ENCODE data around the gene SLAIN1. TPM values are rescaled to one million over a fixed set of nuclear protein-coding genes. Genes with fewer than 3 reads are reported as not detected.

The SLAIN1 gene
- total and polyA plus RNA-seq, 3 donors from 2014 or later, result 73.1 to 149 (median 114) TPM

GRCh38 chr13:77786695-77787287 is 89.3 kb downstream of the SLAIN1 start:
- intact Hi-C loops (cut with DNase I; ENCODE audit: low total_unique reads), result no loop called here
- no peak overlapping the region for H3K4me3 ChIP-seq
- no peaks in the 10 kb centered on the region for H3K27me3 ChIP-seq
- WGBS, 2 donors, result 93 to 95% methylated on average over 2 of the region's 2 CpGs
- no peak for DNase-seq
- no peaks in the 10 kb centered on the region for H3K36me3 ChIP-seq (ENCODE audit: low read depth, missing control alignments)
- no peaks in the 10 kb centered on the region for H3K4me1 ChIP-seq
- H3K27ac ChIP-seq, result no peak overlapping the region
- TF ChIP-seq, protein P1, sequence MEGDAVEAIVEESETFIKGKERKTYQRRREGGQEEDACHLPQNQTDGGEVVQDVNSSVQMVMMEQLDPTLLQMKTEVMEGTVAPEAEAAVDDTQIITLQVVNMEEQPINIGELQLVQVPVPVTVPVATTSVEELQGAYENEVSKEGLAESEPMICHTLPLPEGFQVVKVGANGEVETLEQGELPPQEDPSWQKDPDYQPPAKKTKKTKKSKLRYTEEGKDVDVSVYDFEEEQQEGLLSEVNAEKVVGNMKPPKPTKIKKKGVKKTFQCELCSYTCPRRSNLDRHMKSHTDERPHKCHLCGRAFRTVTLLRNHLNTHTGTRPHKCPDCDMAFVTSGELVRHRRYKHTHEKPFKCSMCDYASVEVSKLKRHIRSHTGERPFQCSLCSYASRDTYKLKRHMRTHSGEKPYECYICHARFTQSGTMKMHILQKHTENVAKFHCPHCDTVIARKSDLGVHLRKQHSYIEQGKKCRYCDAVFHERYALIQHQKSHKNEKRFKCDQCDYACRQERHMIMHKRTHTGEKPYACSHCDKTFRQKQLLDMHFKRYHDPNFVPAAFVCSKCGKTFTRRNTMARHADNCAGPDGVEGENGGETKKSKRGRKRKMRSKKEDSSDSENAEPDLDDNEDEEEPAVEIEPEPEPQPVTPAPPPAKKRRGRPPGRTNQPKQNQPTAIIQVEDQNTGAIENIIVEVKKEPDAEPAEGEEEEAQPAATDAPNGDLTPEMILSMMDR (IDR thresholded peaks at IDR 0.05), result no peak
- no peak for TF ChIP-seq POLR2A (IDR thresholded peaks at IDR 0.05)
- no peaks in the 10 kb centered on the region for H3K9me3 ChIP-seq

DNA sequence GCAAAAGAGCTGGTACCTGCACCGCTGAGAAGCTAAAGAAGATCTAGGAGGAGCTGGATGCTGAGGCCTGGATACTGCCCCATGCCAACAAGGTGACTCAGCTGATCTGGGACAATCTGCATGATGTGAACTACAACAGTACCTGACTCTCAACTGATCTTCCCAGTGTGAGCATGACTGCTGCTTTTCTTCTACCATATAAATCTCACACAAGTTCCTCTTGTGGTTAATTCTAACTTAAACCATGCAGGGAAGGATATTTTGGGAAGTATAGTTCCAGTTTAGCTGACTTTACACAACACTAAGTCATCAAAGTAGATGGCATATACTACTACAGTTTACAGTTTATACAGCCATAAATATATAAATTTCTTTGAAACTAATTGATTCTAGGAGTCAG is 91.9 kb downstream of the SLAIN1 start:
- Histone ChIP-seq H3K36me3 (ENCODE audit: low read depth, missing control alignments) (no peaks in the 10 kb centered on the region), H3K27me3 (no peaks in the 10 kb centered on the region), H3K4me1 (no peaks in the 10 kb centered on the region), H3K4me3 (no peak overlapping the region), H3K9me3 (no peaks in the 10 kb centered on the region), H3K27ac (no peak overlapping the region)
- TF ChIP-seq, protein P1 (IDR thresholded peaks at IDR 0.05), result no peak
- TF ChIP-seq POLR2A (IDR thresholded peaks at IDR 0.05), result no peak
- 78 to 94% methylated on average over 1 of the region's 1 CpG for WGBS, 2 donors
- no peak for DNase-seq
- intact Hi-C loops (cut with DNase I; ENCODE audit: low total_unique reads), result no loop called here

- no peak for DNase-seq
- H3K27me3 ChIP-seq, result no peaks in the 10 kb centered on the region
- H3K36me3 ChIP-seq (ENCODE audit: low read depth, missing control alignments), result no peaks in the 10 kb centered on the region
- WGBS, 2 donors, result 59 to 62% methylated on average over 3 of the region's 3 CpGs
- no peaks in the 10 kb centered on the region for H3K9me3 ChIP-seq
- no peak for TF ChIP-seq POLR2A (IDR thresholded peaks at IDR 0.05)
- TF ChIP-seq, protein P1 (IDR thresholded peaks at IDR 0.05), result no peak
- intact Hi-C loops (cut with DNase I; ENCODE audit: low total_unique reads), result no loop called here
- H3K27ac ChIP-seq, result no peak overlapping the region
- H3K4me1 ChIP-seq, result no peaks in the 10 kb centered on the region
- H3K4me3 ChIP-seq, result no peak overlapping the region
These were observed 102.7 kb downstream of the SLAIN1 start for GRCh38 chr13:77800219-77800618.

DNA sequence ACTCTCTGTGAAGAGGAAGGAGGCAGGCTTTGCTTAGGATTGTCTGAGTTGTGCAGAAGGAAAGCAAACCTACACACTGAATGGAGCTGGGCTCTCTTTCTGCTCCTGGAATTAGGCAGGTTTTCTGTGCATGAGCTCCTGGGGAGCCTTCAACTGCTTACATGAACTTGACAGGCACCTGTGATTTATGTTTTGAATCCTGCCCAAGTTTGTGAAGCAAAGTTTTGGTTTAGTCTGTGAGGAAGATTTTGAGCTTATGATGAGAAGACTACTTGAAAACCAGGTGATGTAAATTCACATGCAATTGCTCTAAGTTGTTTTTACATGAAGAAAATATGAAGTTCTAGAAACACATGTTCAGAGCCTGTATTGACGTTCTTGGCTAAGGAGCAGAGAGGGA is 109.0 kb downstream of the SLAIN1 start:
- no peak overlapping the region for H3K27ac ChIP-seq
- no peaks in the 10 kb centered on the region for H3K4me1 ChIP-seq
- TF ChIP-seq POLR2A (IDR thresholded peaks at IDR 0.05), result no peak
- TF ChIP-seq, protein P1 (IDR thresholded peaks at IDR 0.05), result no peak
- no peaks in the 10 kb centered on the region for H3K27me3 ChIP-seq
- H3K36me3 ChIP-seq (ENCODE audit: low read depth, missing control alignments), result no peaks in the 10 kb centered on the region
- no peaks in the 10 kb centered on the region for H3K9me3 ChIP-seq
- 85 to 100% methylated on average over 1 of the region's 1 CpG for WGBS, 2 donors
- no peak overlapping the region for H3K4me3 ChIP-seq
- intact Hi-C loops (cut with DNase I; ENCODE audit: low total_unique reads), result no loop called here
- DNase-seq, result no peak

DNA sequence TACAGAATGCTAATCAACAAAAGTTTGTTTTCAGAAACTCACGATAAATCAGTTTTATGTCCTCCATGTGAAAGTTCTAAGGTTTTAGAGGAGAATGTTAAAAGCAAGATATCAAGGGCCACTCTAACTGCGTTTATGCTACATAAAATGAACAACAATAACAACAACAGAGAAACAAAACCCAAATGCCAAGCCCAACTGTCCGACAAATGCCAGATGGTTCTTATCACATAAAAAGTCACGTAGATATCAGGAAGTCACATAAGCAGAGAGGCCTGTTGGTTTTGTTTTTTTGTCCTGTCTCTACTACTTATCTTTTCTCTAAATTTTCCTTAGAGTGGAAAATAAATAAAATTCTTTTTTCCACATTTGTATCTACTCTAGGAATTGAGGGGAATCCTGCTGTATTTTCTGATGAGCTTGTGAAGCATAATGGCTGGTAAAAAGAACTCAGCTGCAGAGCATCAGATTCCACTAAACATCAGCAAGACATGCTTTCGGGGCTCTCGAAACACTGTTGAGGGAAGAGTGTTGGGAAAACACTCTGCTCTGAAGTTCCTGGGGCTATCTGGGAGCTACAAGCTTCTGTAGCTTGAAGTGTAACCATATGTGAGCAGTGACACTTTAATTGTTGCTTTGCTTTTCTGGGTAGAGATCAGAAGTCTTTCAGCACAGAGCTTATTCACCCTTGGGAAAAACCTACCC is 110.1 kb downstream of the SLAIN1 start:
- Histone ChIP-seq H3K4me1 (no peaks in the 10 kb centered on the region), H3K9me3 (no peaks in the 10 kb centered on the region), H3K27me3 (no peaks in the 10 kb centered on the region), H3K27ac (no peak overlapping the region), H3K36me3 (ENCODE audit: low read depth, missing control alignments) (no peaks in the 10 kb centered on the region), H3K4me3 (no peak overlapping the region)
- intact Hi-C loops (cut with DNase I; ENCODE audit: low total_unique reads), result no loop called here
- TF ChIP-seq, protein P1 (IDR thresholded peaks at IDR 0.05), result no peak
- no peak for TF ChIP-seq POLR2A (IDR thresholded peaks at IDR 0.05)
- no peak for DNase-seq
- 70 to 77% methylated on average over 6 of the region's 6 CpGs for WGBS, 2 donors
